Stimulated activated CD4-positive, alpha-beta T cell treated with anti-CD3 and anti-CD28 coated beads, Interleukin-2, amount 100 ng/mL, for 4 hours (primary cell): Measurements from ENCODE around the gene PTBP3.
"Not testable (repeated sequence)": the region's sequence is repeated elsewhere in the genome, so short reads cannot be mapped to it uniquely, and the experiment has no call there.

Source experiments
- DNase-seq: peaks from one replicate; pipeline ENCODE4 v3.0.0-alpha.2; 2020; ENCODE audit warnings: low read depth

The PTBP3 gene, protein sequence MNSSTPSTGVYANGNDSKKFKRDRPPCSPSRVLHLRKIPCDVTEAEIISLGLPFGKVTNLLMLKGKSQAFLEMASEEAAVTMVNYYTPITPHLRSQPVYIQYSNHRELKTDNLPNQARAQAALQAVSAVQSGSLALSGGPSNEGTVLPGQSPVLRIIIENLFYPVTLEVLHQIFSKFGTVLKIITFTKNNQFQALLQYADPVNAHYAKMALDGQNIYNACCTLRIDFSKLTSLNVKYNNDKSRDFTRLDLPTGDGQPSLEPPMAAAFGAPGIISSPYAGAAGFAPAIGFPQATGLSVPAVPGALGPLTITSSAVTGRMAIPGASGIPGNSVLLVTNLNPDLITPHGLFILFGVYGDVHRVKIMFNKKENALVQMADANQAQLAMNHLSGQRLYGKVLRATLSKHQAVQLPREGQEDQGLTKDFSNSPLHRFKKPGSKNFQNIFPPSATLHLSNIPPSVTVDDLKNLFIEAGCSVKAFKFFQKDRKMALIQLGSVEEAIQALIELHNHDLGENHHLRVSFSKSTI

GRCh38 chr9:112332977-112333638 lies at the start of gene PTBP3:
Gene PTBP3, minus strand, starts transcription at chr9:112333619. Its CDS starts 35,754 bp downstream, at chr9:112297865.
- peak; percentile 61 for DNase-seq

DNA sequence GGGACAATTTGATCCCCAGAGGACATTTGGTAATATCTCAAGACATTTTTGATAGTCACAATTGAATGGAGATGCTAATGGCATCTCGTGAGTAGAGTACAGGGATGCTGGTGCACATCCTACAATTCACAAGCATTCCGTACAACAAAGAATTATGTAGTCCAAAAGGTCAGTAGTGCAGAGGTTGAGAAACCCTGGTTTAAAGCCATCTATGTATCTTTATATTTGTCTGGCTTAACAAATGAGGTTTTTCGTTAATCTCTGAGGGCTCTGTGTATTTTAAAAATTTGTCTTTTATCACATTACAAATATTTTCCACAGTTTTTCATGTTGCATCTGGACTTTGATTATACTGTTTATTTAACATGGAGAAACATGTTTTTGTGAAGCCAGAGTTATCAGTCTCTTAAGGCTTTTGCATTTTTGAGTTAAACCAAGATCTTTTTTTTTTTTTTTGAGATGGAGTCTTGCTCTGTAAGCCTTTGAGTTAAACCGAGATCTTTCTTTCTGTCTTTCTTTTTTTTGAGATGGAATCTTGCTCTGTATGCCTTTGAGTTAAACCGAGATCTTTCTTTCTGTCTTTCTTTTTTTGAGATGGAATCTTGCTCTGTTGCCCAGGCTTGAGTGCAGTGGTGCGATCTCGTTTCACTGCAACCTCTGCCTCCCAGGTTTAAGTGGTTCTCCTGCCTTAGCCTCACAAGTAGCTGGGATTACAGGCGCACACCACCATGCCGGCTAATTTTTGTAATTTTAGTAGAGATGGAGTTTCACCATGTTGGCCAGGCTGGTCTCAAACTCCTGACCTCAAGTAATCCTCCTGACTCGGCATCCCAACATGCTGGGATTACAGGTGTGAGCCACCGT lies 49.3 kb upstream of the PTBP3 start:
- DNase-seq = no peak

DNA sequence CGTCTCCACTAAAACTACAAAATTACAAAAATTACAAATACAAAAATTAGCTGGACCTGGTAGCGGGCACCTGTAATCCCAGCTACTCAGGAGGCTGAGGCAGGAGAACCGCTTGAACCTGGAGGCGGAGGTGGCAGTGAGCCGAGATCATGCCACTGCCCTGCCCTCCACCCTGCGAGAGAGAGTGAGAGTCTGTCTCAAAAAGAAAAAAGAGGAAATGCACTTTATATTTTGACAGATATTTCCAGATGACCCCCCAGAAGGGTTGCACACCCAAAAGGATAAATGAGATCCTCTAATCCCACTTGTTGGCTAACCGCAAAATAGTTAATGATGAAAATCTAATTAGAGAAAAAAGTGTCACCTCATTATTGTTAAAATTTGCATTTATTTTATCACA lies 48.6 kb upstream of the PTBP3 start:
- DNase-seq = no peak

GRCh38 chr9:112380825-112381221 lies 47.4 kb upstream of the PTBP3 start:
- DNase-seq = no peak

DNA sequence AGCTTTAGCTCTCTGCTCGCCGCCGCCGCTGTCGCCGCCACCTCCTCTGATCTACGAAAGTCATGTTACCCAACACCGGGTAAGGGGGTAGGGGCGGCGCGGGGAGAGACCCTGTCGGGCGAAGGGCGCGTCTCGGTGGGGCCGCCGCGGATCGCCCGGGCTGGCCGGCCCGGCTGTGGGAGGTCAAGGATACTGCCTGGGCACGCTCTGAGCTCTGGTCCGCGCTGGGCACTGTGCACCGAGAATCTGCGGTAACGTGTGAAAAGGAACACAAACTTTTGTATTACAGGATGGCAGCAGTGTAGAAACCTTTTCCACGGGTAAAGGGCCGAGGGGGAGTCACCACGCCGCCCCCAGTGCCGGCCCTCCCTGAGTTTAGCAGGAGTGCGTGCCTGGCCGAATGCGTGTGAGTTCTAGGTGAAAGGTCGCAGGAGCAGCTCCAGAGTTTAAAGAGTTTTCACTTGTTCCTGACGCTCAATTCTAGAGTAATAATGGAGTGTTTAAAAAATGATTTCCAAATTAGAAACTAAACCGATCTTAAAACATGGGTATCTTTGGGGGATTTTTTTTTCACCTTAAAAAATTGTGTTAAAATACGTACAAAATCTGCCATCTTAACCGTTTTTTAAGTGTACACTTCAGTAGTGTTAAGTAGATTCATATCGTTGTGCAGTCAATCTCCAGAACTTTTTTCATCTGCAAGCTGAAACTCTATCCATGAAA lies 46.8 kb upstream of the PTBP3 start, which contains the start of gene HSDL2:
Gene HSDL2 (plus strand): TSS at position 7 of the 723 bp plus-strand sequence. CDS start 56 bp downstream, at position 63.
- no peak for DNase-seq

DNA sequence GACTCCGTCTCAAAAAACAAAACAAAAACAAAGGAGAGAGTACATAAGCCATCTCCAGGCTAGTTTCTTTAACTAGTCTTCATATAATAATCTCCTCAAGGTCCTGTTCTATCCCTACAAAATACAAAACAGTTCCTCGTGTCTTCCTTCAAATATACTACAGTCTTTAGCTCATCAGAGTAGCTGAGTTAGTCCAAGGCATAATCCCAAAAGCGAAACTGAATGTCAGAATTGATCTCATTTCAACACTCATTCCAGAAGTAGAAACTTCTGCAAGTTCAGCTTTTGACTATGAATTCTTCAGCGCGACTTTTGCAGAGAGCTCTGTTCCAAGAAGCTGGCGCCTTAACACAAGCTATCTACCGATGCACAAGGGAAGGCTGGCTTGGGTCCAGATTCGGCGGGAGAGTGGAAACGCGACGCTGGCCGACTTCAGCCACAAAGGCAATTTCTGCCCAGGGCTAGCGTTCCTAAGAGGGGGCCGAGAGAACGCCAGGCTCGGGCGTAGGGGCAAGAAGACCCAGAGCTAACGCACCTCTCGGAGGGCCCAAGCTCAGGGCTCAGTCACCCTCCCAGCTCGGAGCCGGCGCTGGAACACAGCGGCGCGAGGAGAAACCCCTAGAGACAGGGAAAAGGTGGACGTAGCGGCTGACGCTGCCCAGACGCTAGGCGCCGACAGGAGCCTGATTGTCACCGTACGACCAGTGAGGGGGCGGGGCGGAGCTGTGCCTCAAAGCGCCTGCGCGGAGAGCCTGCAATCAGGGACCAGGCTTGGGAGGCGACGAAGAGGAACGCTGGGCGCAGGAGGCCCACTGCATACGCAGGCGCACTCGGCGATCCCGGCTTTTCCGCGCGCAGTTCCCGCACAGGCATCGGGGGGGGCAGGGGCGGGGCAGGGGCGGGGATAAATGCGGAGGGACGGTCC lies 46.0 kb upstream of the PTBP3 start:
- DNase-seq = peak; percentile 94

GRCh38 chr9:112378328-112379176 lies 45.1 kb upstream of the PTBP3 start:
- DNase-seq = no peak

- DNase-seq = no peak
Observed at GRCh38 chr9:112377684-112378327, 44.4 kb upstream of the PTBP3 start.

GRCh38 chr9:112377087-112377486 lies 43.7 kb upstream of the PTBP3 start:
- no peak for DNase-seq

GRCh38 chr9:112375361-112375760 lies 41.9 kb upstream of the PTBP3 start:
- no peak for DNase-seq

GRCh38 chr9:112374232-112374631 lies 40.8 kb upstream of the PTBP3 start:
- not testable (repeated sequence) for DNase-seq

- DNase-seq = not testable (repeated sequence)
Observed at GRCh38 chr9:112373666-112374065, 40.2 kb upstream of the PTBP3 start.

DNA sequence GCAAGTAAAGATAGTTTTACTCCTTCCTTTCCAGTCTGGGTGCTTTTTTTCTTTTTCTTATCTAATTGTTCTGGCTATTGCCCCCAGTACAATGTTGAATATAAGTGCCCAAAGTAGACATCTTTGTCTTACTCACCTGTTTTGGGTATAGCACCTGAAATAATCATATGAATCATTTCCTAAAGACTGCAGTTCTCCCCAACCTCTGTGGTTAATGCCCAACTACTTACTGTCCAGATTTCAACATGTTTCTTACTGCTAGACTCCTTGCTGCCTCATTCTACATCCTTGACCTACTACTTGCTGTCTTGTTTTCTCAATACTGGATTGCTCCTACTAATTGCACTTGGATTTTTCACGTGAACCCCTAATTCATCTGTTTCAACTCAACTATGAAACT lies 37.6 kb upstream of the PTBP3 start:
- no peak for DNase-seq

GRCh38 chr9:112369817-112370216 lies 36.4 kb upstream of the PTBP3 start:
- no peak for DNase-seq

DNA sequence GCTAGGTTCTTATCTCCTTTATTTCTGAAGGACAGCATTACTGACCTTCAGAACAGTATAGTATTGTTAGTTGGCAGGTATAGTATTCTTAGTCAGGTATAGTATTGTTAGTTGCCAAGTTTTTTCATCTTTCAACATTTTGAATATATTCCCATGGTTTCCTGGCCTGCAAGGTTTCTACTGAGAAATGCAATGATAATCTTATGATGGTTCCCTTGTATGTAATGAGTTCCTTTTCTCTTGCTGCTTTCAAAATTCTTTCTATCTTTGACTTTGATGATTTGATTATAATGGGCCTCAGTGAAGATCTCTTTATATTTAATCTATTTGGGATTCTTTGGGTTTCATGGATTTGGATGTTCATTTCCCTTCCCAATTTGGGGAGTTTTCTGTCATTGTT lies 34.0 kb upstream of the PTBP3 start:
- no peak for DNase-seq

GRCh38 chr9:112366591-112366990 lies 33.2 kb upstream of the PTBP3 start:
- DNase-seq = no peak

DNA sequence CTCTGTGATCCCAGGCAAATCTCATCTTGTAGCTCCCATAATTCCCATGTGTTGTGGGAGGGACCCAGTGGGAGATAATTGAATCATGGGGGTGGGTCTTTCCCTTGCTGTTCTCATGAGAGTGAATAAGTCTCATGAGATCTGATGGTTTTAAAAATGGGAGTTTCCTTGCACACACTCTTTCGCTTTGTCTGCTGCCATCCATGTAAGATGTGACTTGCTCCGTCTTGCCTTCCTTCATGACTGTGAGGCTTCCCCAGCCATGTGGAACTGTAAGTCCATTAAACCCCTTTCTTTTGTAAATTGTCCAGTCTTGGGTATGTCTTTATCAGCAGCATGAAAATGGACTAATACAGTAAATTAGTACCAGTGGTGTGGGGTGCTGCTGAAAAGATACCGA lies 31.8 kb upstream of the PTBP3 start:
- DNase-seq = not testable (repeated sequence)

DNA sequence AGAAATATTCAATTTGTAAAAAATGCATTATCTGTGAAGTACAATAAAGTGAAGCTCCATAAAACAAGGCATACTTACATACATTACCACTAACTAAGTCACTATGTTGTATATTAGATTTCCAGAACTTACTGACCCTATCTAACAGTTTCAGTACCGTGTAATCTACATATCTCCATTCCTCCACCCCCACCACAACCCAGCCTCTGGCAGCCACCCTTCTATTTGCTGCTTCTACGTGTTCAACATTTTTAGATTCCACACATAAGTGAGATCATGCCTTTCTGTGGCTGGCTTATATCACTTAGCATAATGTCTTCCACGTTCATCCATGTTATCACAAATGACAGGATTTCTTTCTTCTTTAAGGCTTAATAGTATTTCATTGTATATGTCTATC lies 31.3 kb upstream of the PTBP3 start:
- DNase-seq = no peak

- no peak for DNase-seq
Observed at GRCh38 chr9:112361601-112362000, 28.2 kb upstream of the PTBP3 start.
